Endothelial cell of umbilical vein (primary cell): ENCODE results near the gene RWDD1.

Experiments used
- CTCF ChIP-seq, 2 donors: IDR thresholded peaks; 1 replicate in 1 of 2; 2 replicates in 1 of 2; pipeline ENCODE4 v1.5.1; 2011; ENCODE audit warnings: low read length in 2 of 2, mild to moderate bottlenecking in 2 of 2, moderate library complexity in 2 of 2, control low read depth in 1 of 2, inconsistent platforms in 1 of 2, low read depth in 1 of 2; ENCODE audit not compliant: insufficient read depth in 1 of 2; ENCODE audit errors: extremely low read depth in 1 of 2
- EZH2 ChIP-seq: IDR thresholded peaks from 2 replicates; pipeline ENCODE4 v1.6.1; 2012; ENCODE audit warnings: borderline replicate concordance, low read depth, mild to moderate bottlenecking, moderate library complexity, low read length, inconsistent platforms; ENCODE audit not compliant: severe bottlenecking
- FOS ChIP-seq: IDR thresholded peaks from 2 replicates; pipeline ENCODE4 v1.6.1; 2011; ENCODE audit warnings: mild to moderate bottlenecking, low read length, moderate library complexity, borderline replicate concordance; ENCODE audit not compliant: insufficient read depth
- GATA2 ChIP-seq: IDR thresholded peaks from 2 replicates; pipeline ENCODE4 v1.7.0; 2011; ENCODE audit warnings: low read depth, mild to moderate bottlenecking, moderate library complexity, mixed read lengths, low read length; ENCODE audit not compliant: insufficient read length, insufficient read depth
- MAX ChIP-seq: IDR thresholded peaks from 2 replicates; pipeline ENCODE4 v1.6.1; 2011; ENCODE audit not compliant: insufficient read depth, insufficient read length
- POLR2A ChIP-seq: IDR thresholded peaks from 2 replicates; pipeline ENCODE4 v1.6.1; 2012; ENCODE audit warnings: low read depth, mild to moderate bottlenecking, control low read depth, low read length
- POLR2AphosphoS5 ChIP-seq: IDR thresholded peaks from 2 replicates; pipeline ENCODE4 v1.6.1; 2012; ENCODE audit warnings: low read depth, mild to moderate bottlenecking, control low read depth, low read length, moderate library complexity; ENCODE audit not compliant: insufficient read depth

- TF ChIP-seq POLR2A (no peak), CTCF (IDR thresholded peaks at IDR 0.05; ENCODE audit: extremely low read depth in 1 of 2, insufficient read depth in 1 of 2, low read depth in 1 of 2, low read length in 2 of 2) (no peak), EZH2 (no peak), MAX (no peak), POLR2AphosphoS5 (no peak), FOS (no peak), GATA2 (no peak)
These were observed 7.5 kb upstream of the RWDD1 start for GRCh38 chr6:116563830-116564229.
